ENCODE measurements around the gene SLC7A9. TPM values are rescaled to one million over a fixed set of nuclear protein-coding genes. Genes with fewer than 3 reads are reported as not detected.

SLC7A9 gene
- polyA plus RNA-seq, 1 of the 3 experiments (the other 2 are of a cell fraction): not detected

DNA sequence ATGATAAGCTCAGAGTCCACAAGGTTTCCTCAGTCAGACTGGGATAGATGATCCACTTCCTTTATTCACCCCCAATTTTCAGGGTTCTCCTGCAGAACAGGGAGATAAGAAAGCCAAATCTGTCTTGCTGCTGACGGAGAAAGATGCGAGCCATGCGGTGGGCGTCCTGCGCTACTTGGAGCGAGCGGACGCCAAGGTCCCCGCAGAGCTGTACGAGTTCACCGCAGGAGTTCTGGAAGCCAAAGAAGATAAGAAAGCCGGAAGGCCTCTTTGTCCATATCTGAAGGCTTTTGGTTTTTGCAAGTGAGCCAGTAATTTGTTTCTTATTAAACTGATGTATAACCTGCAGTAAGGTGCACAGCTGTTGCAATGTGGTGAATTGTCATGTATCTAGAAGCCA lies 66.7 kb downstream of the SLC7A9 start:
- ChIA-PET POLR2A (no interaction called here), CTCF (interaction anchor here (0.7 kb wide), 1 partner anchor 29 kb away, joined by 3 read pairs; no protein-coding TSS in a partner anchor)
- Histone ChIP-seq H3K27ac (ENCODE audit: low read depth in 2 of 2, low read length in 1 of 2) (no peak overlapping the region), H4K20me1 (ENCODE audit: insufficient read depth) (no peaks in the 10 kb centered on the region), H3K36me3 (replicated peaks in 1 of 2; ENCODE audit: control insufficient read depth in 1 of 2, insufficient read depth in 2 of 2, low read length in 1 of 2) (no peaks in the 10 kb centered on the region), H3K79me2 (ENCODE audit: insufficient read depth) (no peaks in the 10 kb centered on the region), H3K9me3 (no peaks in the 10 kb centered on the region), H3K9ac (no peak overlapping the region), H3K4me2 (no peak overlapping the region), H3F3A (replicated peaks; ENCODE audit: insufficient read depth) (no peaks in the 10 kb centered on the region), H3K27me3 (ENCODE audit: insufficient read depth) (no peaks in the 10 kb centered on the region; the same call in 1 of the 2 replicates), H2AFZ (ENCODE audit: low read depth) (no peak overlapping the region), H3K9me2 (no peaks in the 10 kb centered on the region), H3K4me3 (ENCODE audit: low read depth in 2 of 2, low read length in 1 of 2) (no peak overlapping the region), H3K4me1 (ENCODE audit: control insufficient read depth in 1 of 2, insufficient read depth in 2 of 2, low read depth in 1 of 2, low read length in 1 of 2) (no peaks in the 10 kb centered on the region)
- DNase-seq: no peak
- WGBS (ENCODE audit: low lambda C conversion rate): 84% methylated on average over 12 of the region's 12 CpGs
- no peak for TF ChIP-seq YY1 (IDR thresholded peaks at IDR 0.05; ENCODE audit: low read depth)
- TF ChIP-seq, protein P1, sequence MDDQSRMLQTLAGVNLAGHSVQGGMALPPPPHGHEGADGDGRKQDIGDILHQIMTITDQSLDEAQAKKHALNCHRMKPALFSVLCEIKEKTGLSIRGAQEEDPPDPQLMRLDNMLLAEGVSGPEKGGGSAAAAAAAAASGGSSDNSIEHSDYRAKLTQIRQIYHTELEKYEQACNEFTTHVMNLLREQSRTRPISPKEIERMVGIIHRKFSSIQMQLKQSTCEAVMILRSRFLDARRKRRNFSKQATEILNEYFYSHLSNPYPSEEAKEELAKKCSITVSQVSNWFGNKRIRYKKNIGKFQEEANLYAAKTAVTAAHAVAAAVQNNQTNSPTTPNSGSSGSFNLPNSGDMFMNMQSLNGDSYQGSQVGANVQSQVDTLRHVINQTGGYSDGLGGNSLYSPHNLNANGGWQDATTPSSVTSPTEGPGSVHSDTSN (IDR thresholded peaks at IDR 0.05): no peak
- no peak for TF ChIP-seq EZH2phosphoT487 (IDR thresholded peaks at IDR 0.05; ENCODE audit: borderline replicate concordance, low read depth)
- no peak for TF ChIP-seq RFX5 (IDR thresholded peaks at IDR 0.05; ENCODE audit: low read length)
- TF ChIP-seq TAF1 (IDR thresholded peaks at IDR 0.05; ENCODE audit: borderline replicate concordance, low read depth, low read length): no peak
- TF ChIP-seq NRF1 (IDR thresholded peaks at IDR 0.05; ENCODE audit: low read depth, low read length): no peak
- TF ChIP-seq MXI1 (IDR thresholded peaks at IDR 0.05; ENCODE audit: low read depth, low read length): no peak
- no peak for TF ChIP-seq RCOR1 (IDR thresholded peaks at IDR 0.05; ENCODE audit: low read length)
- no peak for TF ChIP-seq GABPA (IDR thresholded peaks at IDR 0.05; ENCODE audit: low read depth)
- TF ChIP-seq, protein P2, sequence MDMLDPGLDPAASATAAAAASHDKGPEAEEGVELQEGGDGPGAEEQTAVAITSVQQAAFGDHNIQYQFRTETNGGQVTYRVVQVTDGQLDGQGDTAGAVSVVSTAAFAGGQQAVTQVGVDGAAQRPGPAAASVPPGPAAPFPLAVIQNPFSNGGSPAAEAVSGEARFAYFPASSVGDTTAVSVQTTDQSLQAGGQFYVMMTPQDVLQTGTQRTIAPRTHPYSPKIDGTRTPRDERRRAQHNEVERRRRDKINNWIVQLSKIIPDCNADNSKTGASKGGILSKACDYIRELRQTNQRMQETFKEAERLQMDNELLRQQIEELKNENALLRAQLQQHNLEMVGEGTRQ (IDR thresholded peaks at IDR 0.05; ENCODE audit: borderline replicate concordance, low read depth, low read length): no peak
- TF ChIP-seq, protein P3, sequence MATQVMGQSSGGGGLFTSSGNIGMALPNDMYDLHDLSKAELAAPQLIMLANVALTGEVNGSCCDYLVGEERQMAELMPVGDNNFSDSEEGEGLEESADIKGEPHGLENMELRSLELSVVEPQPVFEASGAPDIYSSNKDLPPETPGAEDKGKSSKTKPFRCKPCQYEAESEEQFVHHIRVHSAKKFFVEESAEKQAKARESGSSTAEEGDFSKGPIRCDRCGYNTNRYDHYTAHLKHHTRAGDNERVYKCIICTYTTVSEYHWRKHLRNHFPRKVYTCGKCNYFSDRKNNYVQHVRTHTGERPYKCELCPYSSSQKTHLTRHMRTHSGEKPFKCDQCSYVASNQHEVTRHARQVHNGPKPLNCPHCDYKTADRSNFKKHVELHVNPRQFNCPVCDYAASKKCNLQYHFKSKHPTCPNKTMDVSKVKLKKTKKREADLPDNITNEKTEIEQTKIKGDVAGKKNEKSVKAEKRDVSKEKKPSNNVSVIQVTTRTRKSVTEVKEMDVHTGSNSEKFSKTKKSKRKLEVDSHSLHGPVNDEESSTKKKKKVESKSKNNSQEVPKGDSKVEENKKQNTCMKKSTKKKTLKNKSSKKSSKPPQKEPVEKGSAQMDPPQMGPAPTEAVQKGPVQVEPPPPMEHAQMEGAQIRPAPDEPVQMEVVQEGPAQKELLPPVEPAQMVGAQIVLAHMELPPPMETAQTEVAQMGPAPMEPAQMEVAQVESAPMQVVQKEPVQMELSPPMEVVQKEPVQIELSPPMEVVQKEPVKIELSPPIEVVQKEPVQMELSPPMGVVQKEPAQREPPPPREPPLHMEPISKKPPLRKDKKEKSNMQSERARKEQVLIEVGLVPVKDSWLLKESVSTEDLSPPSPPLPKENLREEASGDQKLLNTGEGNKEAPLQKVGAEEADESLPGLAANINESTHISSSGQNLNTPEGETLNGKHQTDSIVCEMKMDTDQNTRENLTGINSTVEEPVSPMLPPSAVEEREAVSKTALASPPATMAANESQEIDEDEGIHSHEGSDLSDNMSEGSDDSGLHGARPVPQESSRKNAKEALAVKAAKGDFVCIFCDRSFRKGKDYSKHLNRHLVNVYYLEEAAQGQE (IDR thresholded peaks at IDR 0.05; ENCODE audit: low read depth, low read length): no peak
- TF ChIP-seq, protein P4, sequence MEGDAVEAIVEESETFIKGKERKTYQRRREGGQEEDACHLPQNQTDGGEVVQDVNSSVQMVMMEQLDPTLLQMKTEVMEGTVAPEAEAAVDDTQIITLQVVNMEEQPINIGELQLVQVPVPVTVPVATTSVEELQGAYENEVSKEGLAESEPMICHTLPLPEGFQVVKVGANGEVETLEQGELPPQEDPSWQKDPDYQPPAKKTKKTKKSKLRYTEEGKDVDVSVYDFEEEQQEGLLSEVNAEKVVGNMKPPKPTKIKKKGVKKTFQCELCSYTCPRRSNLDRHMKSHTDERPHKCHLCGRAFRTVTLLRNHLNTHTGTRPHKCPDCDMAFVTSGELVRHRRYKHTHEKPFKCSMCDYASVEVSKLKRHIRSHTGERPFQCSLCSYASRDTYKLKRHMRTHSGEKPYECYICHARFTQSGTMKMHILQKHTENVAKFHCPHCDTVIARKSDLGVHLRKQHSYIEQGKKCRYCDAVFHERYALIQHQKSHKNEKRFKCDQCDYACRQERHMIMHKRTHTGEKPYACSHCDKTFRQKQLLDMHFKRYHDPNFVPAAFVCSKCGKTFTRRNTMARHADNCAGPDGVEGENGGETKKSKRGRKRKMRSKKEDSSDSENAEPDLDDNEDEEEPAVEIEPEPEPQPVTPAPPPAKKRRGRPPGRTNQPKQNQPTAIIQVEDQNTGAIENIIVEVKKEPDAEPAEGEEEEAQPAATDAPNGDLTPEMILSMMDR (IDR thresholded peaks at IDR 0.05): no peak
- TF ChIP-seq, protein P5, sequence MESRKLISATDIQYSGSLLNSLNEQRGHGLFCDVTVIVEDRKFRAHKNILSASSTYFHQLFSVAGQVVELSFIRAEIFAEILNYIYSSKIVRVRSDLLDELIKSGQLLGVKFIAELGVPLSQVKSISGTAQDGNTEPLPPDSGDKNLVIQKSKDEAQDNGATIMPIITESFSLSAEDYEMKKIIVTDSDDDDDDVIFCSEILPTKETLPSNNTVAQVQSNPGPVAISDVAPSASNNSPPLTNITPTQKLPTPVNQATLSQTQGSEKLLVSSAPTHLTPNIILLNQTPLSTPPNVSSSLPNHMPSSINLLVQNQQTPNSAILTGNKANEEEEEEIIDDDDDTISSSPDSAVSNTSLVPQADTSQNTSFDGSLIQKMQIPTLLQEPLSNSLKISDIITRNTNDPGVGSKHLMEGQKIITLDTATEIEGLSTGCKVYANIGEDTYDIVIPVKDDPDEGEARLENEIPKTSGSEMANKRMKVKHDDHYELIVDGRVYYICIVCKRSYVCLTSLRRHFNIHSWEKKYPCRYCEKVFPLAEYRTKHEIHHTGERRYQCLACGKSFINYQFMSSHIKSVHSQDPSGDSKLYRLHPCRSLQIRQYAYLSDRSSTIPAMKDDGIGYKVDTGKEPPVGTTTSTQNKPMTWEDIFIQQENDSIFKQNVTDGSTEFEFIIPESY (IDR thresholded peaks at IDR 0.05; ENCODE audit: borderline replicate concordance, low read depth): no peak
- TF ChIP-seq JUND (IDR thresholded peaks at IDR 0.05): no peak
- no peak for TF ChIP-seq SMC3 (IDR thresholded peaks at IDR 0.05; ENCODE audit: low read depth, low read length)
- TF ChIP-seq MEF2A (IDR thresholded peaks at IDR 0.05; ENCODE audit: borderline replicate concordance, low read depth): no peak

Data from SK-N-SH (cell line).